ENCODE measurements around the gene CSF3R. TPM values are rescaled to one million over a fixed set of nuclear protein-coding genes. Genes with fewer than 3 reads are reported as not detected.

Gene CSF3R
- total and polyA plus RNA-seq, 9 of the 15 experiments (the other 6 are each of a cell fraction or from before 2014, with no cell fraction given) = 0.21 to 0.86 (median 0.40) TPM; not detected in 1

GRCh38 chr1:36443297-36443696 is 39.4 kb downstream of the CSF3R start (continued):
- TF ChIP-seq ELK1 (CRISPR knock-in tag; IDR thresholded peaks at IDR 0.05) = no peak
- TF ChIP-seq RFX7 (CRISPR knock-in tag; IDR thresholded peaks at IDR 0.05) = no peak
- no peak for TF ChIP-seq PYGO2 (tag; IDR thresholded peaks at IDR 0.05)
- TF ChIP-seq FIP1L1 (IDR thresholded peaks at IDR 0.05; ENCODE audit: low read depth, low read length, poor library complexity, severe bottlenecking) = no peak
- no peak for TF ChIP-seq ZNF696 (CRISPR knock-in tag; conservative IDR thresholded peaks at IDR 0.05)
- TF ChIP-seq ZKSCAN8 (CRISPR knock-in tag; IDR thresholded peaks at IDR 0.05) = no peak
- no peak for TF ChIP-seq ZNF668 (CRISPR knock-in tag; IDR thresholded peaks at IDR 0.05)

GRCh38 chr1:36442337-36442736 is 40.4 kb downstream of the CSF3R start:
- no peak overlapping the region for H2AFZ ChIP-seq (ENCODE audit: low read depth, low read length)
- no peaks in the 10 kb centered on the region for H4K20me1 ChIP-seq (replicated peaks; ENCODE audit: control insufficient read depth, insufficient read depth, low read length)
- in situ Hi-C loops (cut with MboI) (no loop called here), intact Hi-C loops (cut with micrococcal nuclease) (loop anchor here (10.0 kb wide), 1 partner anchor 102 kb away; no protein-coding TSS in a partner anchor)
- no TSS peak for BruUV-seq (replicated peaks)
- POLR2A ChIA-PET = interaction anchor here (0.7 kb wide), 2 partner anchors 55 to 381 kb away, joined by 3 read pairs; no protein-coding TSS in a partner anchor
- H3K9ac ChIP-seq (ENCODE audit: insufficient read depth in 1 of 2, low read depth in 2 of 2, low read length in 2 of 2) = no peak overlapping the region
- no peak for FAIRE-seq
- no peaks in the 10 kb centered on the region for H3K79me2 ChIP-seq (ENCODE audit: control insufficient read depth, insufficient read depth, low read length)
- H3K4me1 ChIP-seq (replicated peaks in 1 of 2; ENCODE audit: control insufficient read depth in 2 of 2, insufficient read depth in 2 of 2, low read length in 2 of 2) = peaks cover 0 to 6% of the 10 kb centered on the region in 2 experiments; a peak in 1 of 5 replicates
- peak; percentile 56 for TF ChIP-seq CEBPB (tag; IDR thresholded peaks at IDR 0.05)
- no peak for TF ChIP-seq ZBTB5 (IDR thresholded peaks at IDR 0.05)
- no peak for TF ChIP-seq CEBPG (CRISPR knock-in tag; IDR thresholded peaks at IDR 0.05)
- TF ChIP-seq CEBPG (tag; conservative IDR thresholded peaks at IDR 0.05 in 1 of 2, IDR thresholded peaks at IDR 0.05 in 1 of 2) = peak; percentile 45 to 51; a peak in 2 of 4 replicates
- ATAC-seq = no peak
- CTCF ChIA-PET (ENCODE audit: low intra/inter-chr PET ratio) = no interaction called here
- no peak overlapping the region for H3K27ac ChIP-seq (ENCODE audit: extremely low read depth, low read depth, low read length)
- peaks cover 0 to 4% of the 10 kb centered on the region in 2 experiments; a peak in 1 of 5 replicates for H3K27me3 ChIP-seq (ENCODE audit: control insufficient read depth in 2 of 2, insufficient read depth in 2 of 2, low read length in 2 of 2)
- no peaks in the 10 kb centered on the region for H3K36me3 ChIP-seq (ENCODE audit: control insufficient read depth, insufficient read depth, low read length)
- H3K4me2 ChIP-seq (ENCODE audit: insufficient read depth, low read length) = no peak overlapping the region
- DNase-seq (ENCODE audit: extremely low read depth in 1 of 4, low spot score in 3 of 4) = no peak
- no peaks in the 10 kb centered on the region for H3K9me3 ChIP-seq (replicated peaks; ENCODE audit: control insufficient read depth, insufficient read depth, low read depth, low read length)
- no peaks in the 10 kb centered on the region for H3K9me1 ChIP-seq (ENCODE audit: control insufficient read depth, insufficient read depth, low read length)
- H3K4me3 ChIP-seq = no peak overlapping the region
- WGBS (ENCODE audit: insufficient coverage, low coverage, missing lambda C conversion rate) = 6% methylated on average over 3 of the region's 3 CpGs

Data from K562 (cell line).